ENCODE measurements around the gene SLCO4A1. TPM values are rescaled to one million over a fixed set of nuclear protein-coding genes. Genes with fewer than 3 reads are reported as not detected.
"Not testable (repeated sequence)": the region's sequence is repeated elsewhere in the genome, so short reads cannot be mapped to it uniquely, and the experiment has no call there.

Gene SLCO4A1
- total RNA-seq, 1 donor from 2014 or later = 0.11 TPM

GRCh38 chr20:62622178-62622876, 20.0 kb upstream of the SLCO4A1 start:
- DNase-seq (ENCODE audit: low read depth) = no peak

GRCh38 chr20:62622877-62623487, 19.3 kb upstream of the SLCO4A1 start:
- no peak for DNase-seq (ENCODE audit: low read depth)

GRCh38 chr20:62623488-62624324, 18.6 kb upstream of the SLCO4A1 start:
- peak; percentile 86 for DNase-seq (ENCODE audit: low read depth)

GRCh38 chr20:62624325-62624690, 18.0 kb upstream of the SLCO4A1 start:
- DNase-seq (ENCODE audit: low read depth) = no peak

- DNase-seq (ENCODE audit: low read depth) = no peak
Measured at GRCh38 chr20:62624719-62625453, 17.4 kb upstream of the SLCO4A1 start.

- no peak for DNase-seq (ENCODE audit: low read depth)
Measured at GRCh38 chr20:62625516-62625915, 16.8 kb upstream of the SLCO4A1 start.

GRCh38 chr20:62625921-62626547, 16.3 kb upstream of the SLCO4A1 start:
- no peak for DNase-seq (ENCODE audit: low read depth)

GRCh38 chr20:62627425-62627824, 14.9 kb upstream of the SLCO4A1 start:
- DNase-seq (ENCODE audit: low read depth) = not testable (repeated sequence)

- no peak for DNase-seq (ENCODE audit: low read depth)
Measured at GRCh38 chr20:62627901-62628612, 14.2 kb upstream of the SLCO4A1 start.

GRCh38 chr20:62628691-62629090, 13.6 kb upstream of the SLCO4A1 start:
- DNase-seq (ENCODE audit: low read depth) = no peak

- no peak for DNase-seq (ENCODE audit: low read depth)
Measured at GRCh38 chr20:62629864-62630470, 12.3 kb upstream of the SLCO4A1 start.

- no peak for DNase-seq (ENCODE audit: low read depth)
Measured at GRCh38 chr20:62631336-62632308, 10.7 kb upstream of the SLCO4A1 start.

- no peak for DNase-seq (ENCODE audit: low read depth)
Measured at GRCh38 chr20:62632575-62633090, 9.7 kb upstream of the SLCO4A1 start.

- DNase-seq (ENCODE audit: low read depth) = no peak
Measured at GRCh38 chr20:62633598-62634329, 8.5 kb upstream of the SLCO4A1 start.

GRCh38 chr20:62634330-62634967, 7.9 kb upstream of the SLCO4A1 start:
- no peak for DNase-seq (ENCODE audit: low read depth)

GRCh38 chr20:62635232-62635631, 7.1 kb upstream of the SLCO4A1 start:
- no peak for DNase-seq (ENCODE audit: low read depth)

- DNase-seq (ENCODE audit: low read depth) = no peak
Measured at GRCh38 chr20:62635852-62636251, 6.5 kb upstream of the SLCO4A1 start.

Measured in myocyte (in vitro differentiated cells).